RWPE2 (cell line): Measurements from ENCODE around the gene PITPNC1.

ENCODE experiments used
- ATAC-seq: fragments of 200-7000 bp; cut with Tn5 transposase; 3 replicates; pipeline ENCODE4 v1.9.1; 2021; ENCODE audit warnings: low read depth
- DNase-seq: peaks from one replicate; pipeline ENCODE4 v3.0.0-alpha.2; 2020; ENCODE audit warnings: low spot score
- H3K27ac ChIP-seq: fragments of 450-650 bp; 2 replicates; pipeline ENCODE4 v1.5.1; 2017; ENCODE audit warnings: mild to moderate bottlenecking; ENCODE audit not compliant: poor library complexity, severe bottlenecking
- H3K27me3 ChIP-seq: fragments of 250-450 bp; sonication (Bioruptor Pico); 2 replicates; pipeline ENCODE4 v1.5.1; 2021; ENCODE audit warnings: mild to moderate bottlenecking, moderate library complexity; ENCODE audit not compliant: insufficient read depth, poor library complexity, severe bottlenecking
- H3K36me3 ChIP-seq: fragments of 250-450 bp; sonication (Bioruptor Pico); 2 replicates; pipeline ENCODE4 v1.5.1; 2020; ENCODE audit warnings: low read depth, mild to moderate bottlenecking, moderate library complexity
- H3K4me1 ChIP-seq: fragments of 250-450 bp; sonication (Bioruptor Pico); 2 replicates; pipeline ENCODE4 v1.5.1; 2021; ENCODE audit warnings: mild to moderate bottlenecking, moderate library complexity; ENCODE audit not compliant: insufficient read depth, poor library complexity, severe bottlenecking
- H3K4me3 ChIP-seq: fragments of 250-450 bp; sonication (Bioruptor Pico); 2 replicates; pipeline ENCODE4 v1.5.1; 2021; ENCODE audit warnings: mild to moderate bottlenecking, moderate library complexity; ENCODE audit not compliant: severe bottlenecking
- H3K9me3 ChIP-seq: fragments of 250-450 bp; sonication (Bioruptor Pico); 2 replicates; pipeline ENCODE4 v1.5.1; 2021; ENCODE audit warnings: mild to moderate bottlenecking, moderate library complexity; ENCODE audit not compliant: severe bottlenecking
- TF ChIP-seq, protein P1 (sequence below): fragments of 450-650 bp; IDR thresholded peaks from one replicate; pipeline ENCODE4 v1.5.1; 2017; ENCODE audit warnings: mild to moderate bottlenecking, moderate library complexity; ENCODE audit not compliant: poor library complexity, severe bottlenecking

Gene PITPNC1

DNA sequence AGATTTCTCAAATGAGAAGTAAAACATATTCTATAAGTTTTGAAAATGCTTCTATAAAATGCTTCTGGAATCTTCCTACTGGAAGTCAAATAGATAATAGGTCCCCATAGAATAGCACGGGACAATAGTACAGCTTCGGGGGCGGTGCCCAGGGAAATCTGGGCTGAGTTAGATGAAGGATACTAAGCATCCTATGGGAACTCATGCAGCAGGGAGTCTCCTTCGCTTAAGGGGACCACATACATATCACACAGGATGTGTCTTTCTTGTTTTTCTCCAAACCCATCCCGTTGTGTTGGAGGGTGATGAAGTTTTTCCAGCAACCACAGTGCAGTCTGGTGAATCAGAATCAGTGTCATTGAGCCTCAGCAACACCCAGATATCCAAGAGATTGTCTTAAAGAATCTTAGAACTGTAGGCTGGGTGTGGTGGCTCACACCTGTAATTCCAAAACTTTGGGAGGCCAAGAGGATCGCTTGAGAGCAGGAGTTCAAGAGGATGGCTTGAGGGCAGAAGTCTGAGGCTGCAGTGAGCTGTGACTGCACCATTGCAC, 84.2 kb downstream of the PITPNC1 start:
- Histone ChIP-seq H3K27me3 (no peaks in the 10 kb centered on the region), H3K9me3 (peaks cover 7% of the 10 kb centered on the region), H3K4me3 (no peak overlapping the region), H3K36me3 (no peaks in the 10 kb centered on the region; the same call in 1 of the 2 replicates), H3K4me1 (no peaks in the 10 kb centered on the region), H3K27ac (no peak overlapping the region)
- ATAC-seq: no peak
- TF ChIP-seq, protein P1, sequence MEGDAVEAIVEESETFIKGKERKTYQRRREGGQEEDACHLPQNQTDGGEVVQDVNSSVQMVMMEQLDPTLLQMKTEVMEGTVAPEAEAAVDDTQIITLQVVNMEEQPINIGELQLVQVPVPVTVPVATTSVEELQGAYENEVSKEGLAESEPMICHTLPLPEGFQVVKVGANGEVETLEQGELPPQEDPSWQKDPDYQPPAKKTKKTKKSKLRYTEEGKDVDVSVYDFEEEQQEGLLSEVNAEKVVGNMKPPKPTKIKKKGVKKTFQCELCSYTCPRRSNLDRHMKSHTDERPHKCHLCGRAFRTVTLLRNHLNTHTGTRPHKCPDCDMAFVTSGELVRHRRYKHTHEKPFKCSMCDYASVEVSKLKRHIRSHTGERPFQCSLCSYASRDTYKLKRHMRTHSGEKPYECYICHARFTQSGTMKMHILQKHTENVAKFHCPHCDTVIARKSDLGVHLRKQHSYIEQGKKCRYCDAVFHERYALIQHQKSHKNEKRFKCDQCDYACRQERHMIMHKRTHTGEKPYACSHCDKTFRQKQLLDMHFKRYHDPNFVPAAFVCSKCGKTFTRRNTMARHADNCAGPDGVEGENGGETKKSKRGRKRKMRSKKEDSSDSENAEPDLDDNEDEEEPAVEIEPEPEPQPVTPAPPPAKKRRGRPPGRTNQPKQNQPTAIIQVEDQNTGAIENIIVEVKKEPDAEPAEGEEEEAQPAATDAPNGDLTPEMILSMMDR: no peak
- no peak for DNase-seq

DNA sequence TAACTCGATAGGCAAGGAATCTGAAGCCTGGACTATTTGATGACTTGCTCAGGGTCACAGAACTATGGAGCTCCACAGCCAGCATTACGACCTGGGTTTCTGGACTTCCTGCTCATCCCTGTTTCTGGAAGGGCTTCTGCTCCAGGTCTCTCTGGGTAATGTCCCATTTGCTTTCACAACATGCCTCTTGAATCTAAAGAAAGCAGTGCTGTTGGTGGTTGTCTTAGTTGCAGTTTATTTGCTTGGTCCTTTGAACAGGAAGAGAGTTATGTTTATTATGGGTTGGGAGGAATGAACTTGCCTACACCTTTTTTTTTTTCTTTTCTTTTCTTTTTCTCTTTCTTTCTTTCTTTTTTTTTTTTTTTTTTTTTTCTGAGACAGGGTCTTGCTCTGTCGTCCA, 84.8 kb downstream of the PITPNC1 start:
- ATAC-seq: no peak
- no peaks in the 10 kb centered on the region for H3K27me3 ChIP-seq
- H3K4me3 ChIP-seq: no peak overlapping the region
- no peaks in the 10 kb centered on the region for H3K36me3 ChIP-seq
- TF ChIP-seq, protein P1: no peak
- H3K27ac ChIP-seq: no peak overlapping the region
- DNase-seq: no peak
- H3K9me3 ChIP-seq: peaks cover 7% of the 10 kb centered on the region
- no peaks in the 10 kb centered on the region for H3K4me1 ChIP-seq

DNA sequence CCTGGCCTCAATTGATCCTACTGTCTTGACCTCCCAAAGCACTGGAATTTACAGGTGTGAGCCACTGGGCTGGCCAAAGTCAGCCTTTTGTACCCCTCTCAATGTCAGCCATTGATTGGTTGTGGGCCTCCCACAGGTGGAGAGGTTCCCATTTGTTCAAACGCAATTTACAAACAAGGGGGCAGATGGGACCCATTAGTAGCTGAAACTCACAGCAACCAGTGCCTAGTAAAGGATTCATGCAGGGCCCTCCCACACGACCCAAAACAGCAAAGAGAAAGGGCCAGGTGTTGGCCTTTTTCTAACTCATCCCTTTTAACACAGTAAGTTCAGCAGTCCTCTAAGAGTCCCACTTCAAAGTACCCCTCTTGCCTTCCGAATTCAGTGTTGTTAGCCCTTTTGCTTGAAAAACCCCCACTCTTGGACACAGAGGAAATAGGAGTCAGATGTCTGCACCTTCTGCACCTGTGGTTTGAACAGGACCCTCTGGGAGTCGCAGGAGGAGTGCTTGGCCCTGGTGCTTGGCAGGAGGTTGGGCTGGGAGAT, 89.2 kb downstream of the PITPNC1 start:
- Histone ChIP-seq H3K27me3 (no peaks in the 10 kb centered on the region), H3K4me1 (no peaks in the 10 kb centered on the region), H3K9me3 (peaks cover 2% of the 10 kb centered on the region), H3K4me3 (no peak overlapping the region), H3K36me3 (no peaks in the 10 kb centered on the region), H3K27ac (no peak overlapping the region)
- ATAC-seq (no peak), DNase-seq (no peak)
- TF ChIP-seq, protein P1: no peak

- Histone ChIP-seq H3K9me3 (peaks cover 3% of the 10 kb centered on the region), H3K27ac (no peak overlapping the region), H3K27me3 (no peaks in the 10 kb centered on the region), H3K36me3 (no peaks in the 10 kb centered on the region), H3K4me3 (no peak overlapping the region), H3K4me1 (no peaks in the 10 kb centered on the region)
- DNase-seq (no peak), ATAC-seq (no peak)
- TF ChIP-seq, protein P1: no peak
These were observed 90.7 kb downstream of the PITPNC1 start for GRCh38 chr17:67467500-67468455.
